Duodenal mucosa (tissue), 2 donors: ENCODE measurements around the gene SAG.

ENCODE experiments used
- H3K27ac ChIP-seq: one replicate; pipeline ENCODE4 v1.7.0; 2013; ENCODE audit warnings: low read depth, low read length
- H3K27me3 ChIP-seq, 2 donors: one replicate each; pipeline ENCODE4 v1.7.0; 2013; ENCODE audit warnings: low read length in 2 of 2, control low read depth in 1 of 2; ENCODE audit not compliant: insufficient read depth in 2 of 2, control insufficient read depth in 1 of 2
- H3K36me3 ChIP-seq, 2 donors: one replicate each; pipeline ENCODE4 v1.7.0; 2013; ENCODE audit warnings: low read length in 2 of 2, control low read depth in 1 of 2; ENCODE audit not compliant: insufficient read depth in 2 of 2, control insufficient read depth in 1 of 2
- H3K4me1 ChIP-seq, 2 donors: one replicate each; pipeline ENCODE4 v1.7.0; 2013; ENCODE audit warnings: low read length in 2 of 2, control low read depth in 1 of 2; ENCODE audit not compliant: insufficient read depth in 2 of 2, control insufficient read depth in 1 of 2
- H3K4me3 ChIP-seq, 2 donors: one replicate each; pipeline ENCODE4 v1.7.0; 2013; ENCODE audit warnings: low read length in 2 of 2, low read depth in 1 of 2
- H3K9ac ChIP-seq, 2 donors: one replicate each; pipeline ENCODE4 v1.7.0; 2013; ENCODE audit warnings: low read length in 2 of 2, low read depth in 1 of 2
- H3K9me3 ChIP-seq, 2 donors: one replicate each; pipeline ENCODE4 v1.7.0; 2013; ENCODE audit warnings: low read length in 2 of 2, control low read depth in 1 of 2; ENCODE audit not compliant: control insufficient read depth in 1 of 2

Gene SAG

GRCh38 chr2:233267516-233268245, 39.9 kb upstream of the SAG start:
- H3K27ac ChIP-seq = peak overlapping the region; percentile 15
- no peak overlapping the region for H3K9ac ChIP-seq
- H3K4me1 ChIP-seq = no peaks in the 10 kb centered on the region
- no peak overlapping the region for H3K4me3 ChIP-seq
- no peaks in the 10 kb centered on the region for H3K9me3 ChIP-seq
- H3K27me3 ChIP-seq = no peaks in the 10 kb centered on the region
- peaks cover 56 to 84% of the 10 kb centered on the region in 2 donors for H3K36me3 ChIP-seq

- Histone ChIP-seq H3K36me3 (peaks cover 55 to 86% of the 10 kb centered on the region in 2 donors), H3K9me3 (no peaks in the 10 kb centered on the region), H3K27me3 (no peaks in the 10 kb centered on the region), H3K4me3 (no peak overlapping the region), H3K9ac (no peak overlapping the region), H3K4me1 (no peaks in the 10 kb centered on the region), H3K27ac (no peak overlapping the region)
Observed at GRCh38 chr2:233270366-233270765, 37.2 kb upstream of the SAG start.

GRCh38 chr2:233270951-233271350, 36.7 kb upstream of the SAG start:
- Histone ChIP-seq H3K4me3 (no peak overlapping the region), H3K27ac (no peak overlapping the region), H3K36me3 (peaks cover 57 to 86% of the 10 kb centered on the region in 2 donors), H3K4me1 (no peaks in the 10 kb centered on the region), H3K9me3 (no peaks in the 10 kb centered on the region), H3K27me3 (no peaks in the 10 kb centered on the region), H3K9ac (no peak overlapping the region)

- Histone ChIP-seq H3K4me3 (no peak overlapping the region), H3K4me1 (no peaks in the 10 kb centered on the region), H3K27ac (no peak overlapping the region), H3K27me3 (no peaks in the 10 kb centered on the region), H3K36me3 (peaks cover 51 to 86% of the 10 kb centered on the region in 2 donors), H3K9me3 (no peaks in the 10 kb centered on the region), H3K9ac (no peak overlapping the region)
Observed at GRCh38 chr2:233271693-233272092, 35.9 kb upstream of the SAG start.

GRCh38 chr2:233273120-233273519, 34.5 kb upstream of the SAG start:
- Histone ChIP-seq H3K9me3 (no peaks in the 10 kb centered on the region), H3K36me3 (peaks cover 51 to 88% of the 10 kb centered on the region in 2 donors), H3K4me3 (no peak overlapping the region), H3K9ac (no peak overlapping the region), H3K4me1 (no peaks in the 10 kb centered on the region), H3K27ac (no peak overlapping the region), H3K27me3 (no peaks in the 10 kb centered on the region)

GRCh38 chr2:233275223-233275622, 32.4 kb upstream of the SAG start:
- Histone ChIP-seq H3K9ac (no peak overlapping the region), H3K27ac (no peak overlapping the region), H3K36me3 (peaks cover 43 to 95% of the 10 kb centered on the region in 2 donors)

GRCh38 chr2:233278921-233279320, 28.7 kb upstream of the SAG start:
- Histone ChIP-seq H3K9ac (no peak overlapping the region), H3K9me3 (no peaks in the 10 kb centered on the region), H3K27ac (no peak overlapping the region), H3K36me3 (peaks cover 42 to 92% of the 10 kb centered on the region in 2 donors), H3K4me1 (peaks cover 0 to 12% of the 10 kb centered on the region in 2 donors), H3K27me3 (no peaks in the 10 kb centered on the region), H3K4me3 (no peak overlapping the region)

More at GRCh38 chr2:233275223-233275622, 32.4 kb upstream of the SAG start:
- H3K9me3 ChIP-seq = no peaks in the 10 kb centered on the region
- no peaks in the 10 kb centered on the region for H3K27me3 ChIP-seq
- no peak overlapping the region for H3K4me3 ChIP-seq
- H3K4me1 ChIP-seq = peaks cover 0 to 1% of the 10 kb centered on the region in 2 donors

- no peak overlapping the region for H3K27ac ChIP-seq
- H3K27me3 ChIP-seq = no peaks in the 10 kb centered on the region
- no peaks in the 10 kb centered on the region for H3K9me3 ChIP-seq
- no peak overlapping the region for H3K4me3 ChIP-seq
- H3K36me3 ChIP-seq = peaks cover 36 to 87% of the 10 kb centered on the region in 2 donors
- H3K4me1 ChIP-seq = peaks cover 0 to 12% of the 10 kb centered on the region in 2 donors
- H3K9ac ChIP-seq = no peak overlapping the region
Observed at GRCh38 chr2:233280114-233280693, 27.4 kb upstream of the SAG start.

- Histone ChIP-seq H3K27me3 (no peaks in the 10 kb centered on the region), H3K9me3 (no peaks in the 10 kb centered on the region), H3K27ac (no peak overlapping the region), H3K4me3 (no peak overlapping the region), H3K9ac (no peak overlapping the region), H3K4me1 (peaks cover 0 to 12% of the 10 kb centered on the region in 2 donors), H3K36me3 (peaks cover 41 to 85% of the 10 kb centered on the region in 2 donors)
Observed at GRCh38 chr2:233281553-233281952, 26.1 kb upstream of the SAG start.

GRCh38 chr2:233281992-233282603, 25.5 kb upstream of the SAG start:
- H3K27me3 ChIP-seq = no peaks in the 10 kb centered on the region
- H3K9me3 ChIP-seq = no peaks in the 10 kb centered on the region
- no peak overlapping the region for H3K27ac ChIP-seq
- peaks cover 0 to 12% of the 10 kb centered on the region in 2 donors for H3K4me1 ChIP-seq
- no peak overlapping the region for H3K9ac ChIP-seq
- no peak overlapping the region for H3K4me3 ChIP-seq
- peaks cover 41 to 84% of the 10 kb centered on the region in 2 donors for H3K36me3 ChIP-seq
